Natural killer cell (primary cell): Measurements from ENCODE around the gene ACY1. TPM values are rescaled to one million over a fixed set of nuclear protein-coding genes. Genes with fewer than 3 reads are reported as not detected.

Experiments
- ATAC-seq, 3 donors: fragments of 150-1000 bp in 2 of 3; fragments of 200-7000 bp in 1 of 3; cut with Tn5 transposase; 1 replicate in 1 of 3; 2 replicates in 2 of 3; pipeline ENCODE4 v1.10.0; 2021; ENCODE audit warnings: mild to moderate bottlenecking in 2 of 3, moderate library complexity in 2 of 3
- DNase-seq, 2 donors: peaks; one replicate each; pipeline versions ENCODE4 v3.0.0 to v3.0.0-alpha.2; 2013 to 2021; ENCODE audit warnings: mixed read lengths in 1 of 2
- H3K27ac ChIP-seq: one replicate; pipeline ENCODE4 v1.5.1; 2013; ENCODE audit warnings: mild to moderate bottlenecking, low read length
- H3K27me3 ChIP-seq: one replicate; pipeline ENCODE4 v1.6.1; 2013; ENCODE audit warnings: low read length; ENCODE audit not compliant: control insufficient read depth, insufficient read depth
- H3K36me3 ChIP-seq: one replicate; pipeline ENCODE4 v1.6.1; 2013; ENCODE audit warnings: low read length; ENCODE audit not compliant: control insufficient read depth, insufficient read depth
- H3K4me1 ChIP-seq: one replicate; pipeline ENCODE4 v1.6.1; 2013; ENCODE audit warnings: low read length; ENCODE audit not compliant: control insufficient read depth, insufficient read depth
- H3K4me3 ChIP-seq: one replicate; pipeline ENCODE4 v1.5.1; 2013; ENCODE audit warnings: low read length
- H3K9me3 ChIP-seq: one replicate; pipeline ENCODE4 v1.6.1; 2013; ENCODE audit warnings: low read length; ENCODE audit not compliant: control insufficient read depth, insufficient read depth
- H3K27ac Mint-ChIP-seq, 2 donors: one replicate each; pipeline ENCODE4 v1.8.0; 2022; ENCODE audit warnings: mild to moderate bottlenecking in 2 of 2, mixed read lengths in 2 of 2, moderate library complexity in 1 of 2
- H3K27me3 Mint-ChIP-seq, 2 donors: one replicate each; pipeline ENCODE4 v1.8.0; 2022; ENCODE audit warnings: low read depth in 2 of 2, mixed read lengths in 2 of 2
- H3K36me3 Mint-ChIP-seq: one replicate; pipeline ENCODE4 v1.8.0; 2022; ENCODE audit warnings: mixed read lengths
- H3K4me1 Mint-ChIP-seq, 2 donors: one replicate each; pipeline ENCODE4 v1.8.0; 2022; ENCODE audit warnings: mixed read lengths in 2 of 2
- H3K4me3 Mint-ChIP-seq: one replicate; pipeline ENCODE4 v1.8.0; 2022; ENCODE audit warnings: mild to moderate bottlenecking, moderate library complexity, mixed read lengths
- H3K9me3 Mint-ChIP-seq, 2 donors: one replicate each; pipeline ENCODE4 v1.8.0; 2022; ENCODE audit warnings: mixed read lengths in 2 of 2
- WGBS: methylation state at CpG from one replicate; pipeline ENCODE4 v1.1.7; 2013; ENCODE audit warnings: missing lambda C conversion rate; ENCODE audit not compliant: insufficient coverage; 5-methylcytosine and 5-hydroxymethylcytosine counted together
- intact Hi-C: fragments of 100-400 bp; cut with micrococcal nuclease; formaldehyde crosslinking; loops from one replicate; pipeline ENCODE4 v1.14.2; 2022
- total RNA-seq, 4 donors: library from RNA; stranded (reverse); fragments of 120-200 nt in 1 of 4; gene quantifications; one replicate each; pipeline versions ENCODE4 v1.2.3 to v1.2.4, GENCODE V29; 2013 to 2022
- TF ChIP-seq, protein P1 (sequence below): fragments of 200-600 bp; IDR thresholded peaks from one replicate; pipeline ENCODE4 v1.8.0; 2022; ENCODE audit warnings: antibody characterized with exemption

The ACY1 gene
- total RNA-seq, 3 donors from 2014 or later (not counting 1 experiment from before 2014, with no cell fraction given) = 8.4 to 19.5 (median 13.8) TPM

GRCh38 chr3:51957520-51958205, 25.7 kb upstream of the ACY1 start:
- Histone ChIP-seq H3K36me3 (no peaks in the 10 kb centered on the region), H3K27me3 (peaks cover 24% of the 10 kb centered on the region), H3K27ac (no peak overlapping the region), H3K4me1 (peaks cover 15% of the 10 kb centered on the region), H3K4me3 (no peak overlapping the region), H3K9me3 (no peaks in the 10 kb centered on the region)
- Mint-ChIP-seq H3K9me3 (no peaks in the 10 kb centered on the region), H3K4me3 (no peak overlapping the region), H3K27me3 (peaks cover 25 to 32% of the 10 kb centered on the region in 2 donors), H3K27ac (no peak overlapping the region), H3K4me1 (peaks cover 0 to 14% of the 10 kb centered on the region in 2 donors), H3K36me3 (no peaks in the 10 kb centered on the region)
- no peak for DNase-seq
- intact Hi-C loops = no loop called here
- TF ChIP-seq, protein P1, sequence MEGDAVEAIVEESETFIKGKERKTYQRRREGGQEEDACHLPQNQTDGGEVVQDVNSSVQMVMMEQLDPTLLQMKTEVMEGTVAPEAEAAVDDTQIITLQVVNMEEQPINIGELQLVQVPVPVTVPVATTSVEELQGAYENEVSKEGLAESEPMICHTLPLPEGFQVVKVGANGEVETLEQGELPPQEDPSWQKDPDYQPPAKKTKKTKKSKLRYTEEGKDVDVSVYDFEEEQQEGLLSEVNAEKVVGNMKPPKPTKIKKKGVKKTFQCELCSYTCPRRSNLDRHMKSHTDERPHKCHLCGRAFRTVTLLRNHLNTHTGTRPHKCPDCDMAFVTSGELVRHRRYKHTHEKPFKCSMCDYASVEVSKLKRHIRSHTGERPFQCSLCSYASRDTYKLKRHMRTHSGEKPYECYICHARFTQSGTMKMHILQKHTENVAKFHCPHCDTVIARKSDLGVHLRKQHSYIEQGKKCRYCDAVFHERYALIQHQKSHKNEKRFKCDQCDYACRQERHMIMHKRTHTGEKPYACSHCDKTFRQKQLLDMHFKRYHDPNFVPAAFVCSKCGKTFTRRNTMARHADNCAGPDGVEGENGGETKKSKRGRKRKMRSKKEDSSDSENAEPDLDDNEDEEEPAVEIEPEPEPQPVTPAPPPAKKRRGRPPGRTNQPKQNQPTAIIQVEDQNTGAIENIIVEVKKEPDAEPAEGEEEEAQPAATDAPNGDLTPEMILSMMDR = no peak
- no peak for ATAC-seq
- 97% methylated on average over 15 of the region's 15 CpGs for WGBS

GRCh38 chr3:51958603-51959521, 24.5 kb upstream of the ACY1 start:
- Mint-ChIP-seq H3K36me3 (no peaks in the 10 kb centered on the region), H3K4me3 (no peak overlapping the region), H3K27me3 (peaks cover 14 to 21% of the 10 kb centered on the region in 2 donors), H3K27ac (no peak overlapping the region), H3K9me3 (no peaks in the 10 kb centered on the region), H3K4me1 (peaks cover 0 to 11% of the 10 kb centered on the region in 2 donors)
- Histone ChIP-seq H3K27ac (no peak overlapping the region), H3K4me1 (peaks cover 15% of the 10 kb centered on the region), H3K4me3 (no peak overlapping the region), H3K27me3 (peaks cover 24% of the 10 kb centered on the region), H3K36me3 (no peaks in the 10 kb centered on the region), H3K9me3 (no peaks in the 10 kb centered on the region)
- no peak for DNase-seq
- WGBS = 96% methylated on average over 17 of the region's 20 CpGs
- intact Hi-C loops = no loop called here
- TF ChIP-seq, protein P1 = no peak
- no peak for ATAC-seq

DNA sequence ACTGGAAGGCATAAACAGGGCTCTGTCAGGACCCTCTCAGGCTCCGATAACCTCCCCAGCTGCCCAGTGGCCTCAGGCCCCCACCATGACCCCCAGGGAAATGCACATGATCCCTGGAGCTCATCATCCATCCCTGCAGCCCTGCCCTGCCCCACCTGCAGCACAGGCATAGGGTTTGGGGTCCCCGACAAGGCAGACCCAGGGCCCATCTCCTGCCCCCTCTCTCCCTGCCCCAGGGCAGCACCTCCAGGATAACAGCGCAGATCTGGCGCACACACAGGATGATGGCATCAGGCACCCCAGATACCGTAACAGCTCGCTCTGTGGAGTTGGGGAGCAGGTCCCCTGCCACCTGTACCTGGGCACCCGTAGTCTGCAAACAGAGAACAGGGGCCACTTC, 23.7 kb upstream of the ACY1 start:
- H3K4me1 ChIP-seq = peaks cover 15% of the 10 kb centered on the region
- H3K9me3 ChIP-seq = no peaks in the 10 kb centered on the region
- 97% methylated on average over 7 of the region's 7 CpGs for WGBS
- DNase-seq (no peak), ATAC-seq (no peak)
- H3K27me3 ChIP-seq = peaks cover 24% of the 10 kb centered on the region
- TF ChIP-seq, protein P1 = no peak
- H3K36me3 ChIP-seq = no peaks in the 10 kb centered on the region
- Mint-ChIP-seq H3K36me3 (no peaks in the 10 kb centered on the region), H3K27ac (no peak overlapping the region), H3K9me3 (no peaks in the 10 kb centered on the region), H3K27me3 (peaks cover 7 to 15% of the 10 kb centered on the region in 2 donors), H3K4me3 (no peak overlapping the region), H3K4me1 (peaks cover 0 to 8% of the 10 kb centered on the region in 2 donors)
- no peak overlapping the region for H3K4me3 ChIP-seq
- H3K27ac ChIP-seq = no peak overlapping the region
- intact Hi-C loops = no loop called here
